DOHH2 (cell line): ENCODE measurements around the gene WNT2B.
"Not testable (repeated sequence)": the region's sequence is repeated elsewhere in the genome, so short reads cannot be mapped to it uniquely, and the experiment has no call there.

Experiments
- H3F3A ChIP-seq: fragments of 200-600 bp; sonication (generic), shearing (Covaris generic); 2 replicates; pipeline ENCODE4 v1.6.0; 2016; ENCODE audit warnings: antibody characterized with exemption, mild to moderate bottlenecking; ENCODE audit not compliant: control insufficient read depth, insufficient read depth
- H3K27ac ChIP-seq: fragments of 200-600 bp; sonication (generic); 2 replicates; pipeline ENCODE4 v1.5.1; 2014; ENCODE audit warnings: low read depth, mild to moderate bottlenecking, low read length, moderate library complexity
- H3K27me3 ChIP-seq: fragments of 200-600 bp; sonication (generic); 2 replicates; pipeline ENCODE4 v1.6.1; 2014; ENCODE audit warnings: mild to moderate bottlenecking, low read length, mixed read lengths; ENCODE audit not compliant: control insufficient read depth
- H3K36me3 ChIP-seq: fragments of 200-600 bp; sonication (generic); 2 replicates; pipeline ENCODE4 v1.6.1; 2014; ENCODE audit warnings: mild to moderate bottlenecking, low read length, moderate library complexity, mixed read lengths; ENCODE audit not compliant: control insufficient read depth
- H3K4me1 ChIP-seq: fragments of 200-600 bp; sonication (generic); 2 replicates; pipeline ENCODE4 v1.6.1; 2014; ENCODE audit warnings: mild to moderate bottlenecking, low read length, mixed read lengths; ENCODE audit not compliant: control insufficient read depth
- H3K4me2 ChIP-seq: fragments of 200-600 bp; sonication (generic); 2 replicates; pipeline ENCODE4 v1.6.0; 2014; ENCODE audit warnings: mild to moderate bottlenecking, low read length, moderate library complexity
- H3K4me3 ChIP-seq: fragments of 200-600 bp; sonication (generic); 2 replicates; pipeline ENCODE4 v1.5.1; 2014; ENCODE audit warnings: mild to moderate bottlenecking, low read length, mixed read lengths
- H3K79me2 ChIP-seq: fragments of 200-600 bp; sonication (generic); 2 replicates; pipeline ENCODE4 v1.6.1; 2014; ENCODE audit warnings: mild to moderate bottlenecking, low read length, mixed read lengths; ENCODE audit not compliant: control insufficient read depth
- H3K9me2 ChIP-seq: fragments of 200-600 bp; sonication (generic); replicated peaks from 2 replicates; pipeline ENCODE4 v1.6.1; 2014; ENCODE audit warnings: mild to moderate bottlenecking, low read length, mixed read lengths; ENCODE audit not compliant: control insufficient read depth
- H3K9me3 ChIP-seq: fragments of 200-600 bp; sonication (generic); 2 replicates; pipeline ENCODE4 v1.6.1; 2014; ENCODE audit warnings: antibody characterized with exemption, low read length, mixed read lengths; ENCODE audit not compliant: control insufficient read depth, insufficient read depth
- H4K20me1 ChIP-seq: fragments of 200-600 bp; sonication (generic); 2 replicates; pipeline ENCODE4 v1.6.0; 2014; ENCODE audit warnings: low read depth, mild to moderate bottlenecking, antibody characterized with exemption, low read length, moderate library complexity; ENCODE audit not compliant: control insufficient read depth, insufficient read depth
- CTCF ChIP-seq: fragments of 200-600 bp; sonication (generic); IDR thresholded peaks from one replicate; pipeline ENCODE4 v1.5.1; 2014; ENCODE audit warnings: antibody characterized with exemption, mild to moderate bottlenecking, low read depth, low read length; ENCODE audit not compliant: poor library complexity, severe bottlenecking
- EZH2phosphoT487 ChIP-seq: fragments of 200-600 bp; sonication (generic); IDR thresholded peaks from 2 replicates; pipeline ENCODE4 v1.6.1; 2017; ENCODE audit warnings: borderline replicate concordance, mild to moderate bottlenecking, antibody characterized with exemption, low read length, moderate library complexity, mixed read lengths

The WNT2B gene

GRCh38 chr1:112477550-112477949, 31.2 kb upstream of the WNT2B start:
- H3K79me2 ChIP-seq = no peaks in the 10 kb centered on the region

GRCh38 chr1:112478314-112478713, 30.5 kb upstream of the WNT2B start:
- no peaks in the 10 kb centered on the region for H3K36me3 ChIP-seq
- H3K79me2 ChIP-seq = no peaks in the 10 kb centered on the region
- H4K20me1 ChIP-seq = no peaks in the 10 kb centered on the region
- TF ChIP-seq CTCF (no peak), EZH2phosphoT487 (no peak)
- H3K4me1 ChIP-seq = no peaks in the 10 kb centered on the region
- H3F3A ChIP-seq = no peaks in the 10 kb centered on the region
- H3K4me2 ChIP-seq = no peak overlapping the region
- no peak overlapping the region for H3K27ac ChIP-seq
- no peak overlapping the region for H3K4me3 ChIP-seq
- H3K9me3 ChIP-seq = peaks cover 10% of the 10 kb centered on the region
- peaks cover 9% of the 10 kb centered on the region for H3K27me3 ChIP-seq
- no peaks in the 10 kb centered on the region for H3K9me2 ChIP-seq

More at GRCh38 chr1:112477550-112477949, 31.2 kb upstream of the WNT2B start:
- no peaks in the 10 kb centered on the region for H3K36me3 ChIP-seq
- H3F3A ChIP-seq = no peaks in the 10 kb centered on the region
- H3K4me1 ChIP-seq = no peaks in the 10 kb centered on the region
- no peaks in the 10 kb centered on the region for H4K20me1 ChIP-seq
- H3K27ac ChIP-seq = no peak overlapping the region
- no peak for TF ChIP-seq EZH2phosphoT487
- no peak for TF ChIP-seq CTCF
- H3K4me2 ChIP-seq = no peak overlapping the region
- H3K9me3 ChIP-seq = peaks cover 10% of the 10 kb centered on the region
- H3K27me3 ChIP-seq = peaks cover 6% of the 10 kb centered on the region
- H3K4me3 ChIP-seq = no peak overlapping the region
- no peaks in the 10 kb centered on the region for H3K9me2 ChIP-seq

- H3K36me3 ChIP-seq, H3K9me3 ChIP-seq, H3K4me1 ChIP-seq, H3K79me2 ChIP-seq, H3K4me3 ChIP-seq, H4K20me1 ChIP-seq, H3K27ac ChIP-seq, H3K27me3 ChIP-seq, H3K4me2 ChIP-seq, H3F3A ChIP-seq, H3K9me2 ChIP-seq: not testable (repeated sequence)
Observed at GRCh38 chr1:112486063-112486462, 22.7 kb upstream of the WNT2B start.

GRCh38 chr1:112487686-112488085, 21.1 kb upstream of the WNT2B start:
- H4K20me1 ChIP-seq, H3K4me1 ChIP-seq, H3K27ac ChIP-seq, H3K36me3 ChIP-seq, H3K79me2 ChIP-seq, H3K4me2 ChIP-seq, H3K4me3 ChIP-seq, H3F3A ChIP-seq, H3K9me2 ChIP-seq, H3K27me3 ChIP-seq, H3K9me3 ChIP-seq: not testable (repeated sequence)
